Measurements from ENCODE around the gene AHSA1.

The AHSA1 gene

DNA sequence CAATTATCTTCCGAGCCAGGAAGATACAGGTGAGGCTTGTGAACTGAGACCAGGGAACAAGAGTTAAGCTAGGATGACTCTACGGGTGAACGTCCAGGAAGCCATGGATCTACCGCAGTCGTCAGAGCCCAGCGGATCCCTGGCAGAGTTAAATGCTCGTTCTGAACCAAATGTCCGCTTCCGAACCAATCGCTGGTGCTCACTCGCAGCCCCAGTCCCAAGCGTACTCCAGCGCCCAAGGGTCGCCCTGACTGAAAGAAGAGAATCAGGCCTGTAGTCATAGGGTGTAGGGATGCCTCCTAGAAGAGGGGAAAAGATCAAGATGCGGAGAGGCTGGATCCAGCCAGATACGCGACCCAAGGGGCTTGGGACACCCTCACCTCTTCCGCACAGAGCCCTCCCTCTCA is 775 bp upstream of the AHSA1 start:
- DNase-seq (ENCODE audit: low read depth): no peak
- TF ChIP-seq, protein P1, sequence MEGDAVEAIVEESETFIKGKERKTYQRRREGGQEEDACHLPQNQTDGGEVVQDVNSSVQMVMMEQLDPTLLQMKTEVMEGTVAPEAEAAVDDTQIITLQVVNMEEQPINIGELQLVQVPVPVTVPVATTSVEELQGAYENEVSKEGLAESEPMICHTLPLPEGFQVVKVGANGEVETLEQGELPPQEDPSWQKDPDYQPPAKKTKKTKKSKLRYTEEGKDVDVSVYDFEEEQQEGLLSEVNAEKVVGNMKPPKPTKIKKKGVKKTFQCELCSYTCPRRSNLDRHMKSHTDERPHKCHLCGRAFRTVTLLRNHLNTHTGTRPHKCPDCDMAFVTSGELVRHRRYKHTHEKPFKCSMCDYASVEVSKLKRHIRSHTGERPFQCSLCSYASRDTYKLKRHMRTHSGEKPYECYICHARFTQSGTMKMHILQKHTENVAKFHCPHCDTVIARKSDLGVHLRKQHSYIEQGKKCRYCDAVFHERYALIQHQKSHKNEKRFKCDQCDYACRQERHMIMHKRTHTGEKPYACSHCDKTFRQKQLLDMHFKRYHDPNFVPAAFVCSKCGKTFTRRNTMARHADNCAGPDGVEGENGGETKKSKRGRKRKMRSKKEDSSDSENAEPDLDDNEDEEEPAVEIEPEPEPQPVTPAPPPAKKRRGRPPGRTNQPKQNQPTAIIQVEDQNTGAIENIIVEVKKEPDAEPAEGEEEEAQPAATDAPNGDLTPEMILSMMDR (IDR thresholded peaks at IDR 0.05; ENCODE audit: insufficient read depth, low read depth, low read length, missing control alignments): no peak
- H3K4me3 ChIP-seq (ENCODE audit: low read depth, low read length): peak overlapping the region; percentile 77

DNA sequence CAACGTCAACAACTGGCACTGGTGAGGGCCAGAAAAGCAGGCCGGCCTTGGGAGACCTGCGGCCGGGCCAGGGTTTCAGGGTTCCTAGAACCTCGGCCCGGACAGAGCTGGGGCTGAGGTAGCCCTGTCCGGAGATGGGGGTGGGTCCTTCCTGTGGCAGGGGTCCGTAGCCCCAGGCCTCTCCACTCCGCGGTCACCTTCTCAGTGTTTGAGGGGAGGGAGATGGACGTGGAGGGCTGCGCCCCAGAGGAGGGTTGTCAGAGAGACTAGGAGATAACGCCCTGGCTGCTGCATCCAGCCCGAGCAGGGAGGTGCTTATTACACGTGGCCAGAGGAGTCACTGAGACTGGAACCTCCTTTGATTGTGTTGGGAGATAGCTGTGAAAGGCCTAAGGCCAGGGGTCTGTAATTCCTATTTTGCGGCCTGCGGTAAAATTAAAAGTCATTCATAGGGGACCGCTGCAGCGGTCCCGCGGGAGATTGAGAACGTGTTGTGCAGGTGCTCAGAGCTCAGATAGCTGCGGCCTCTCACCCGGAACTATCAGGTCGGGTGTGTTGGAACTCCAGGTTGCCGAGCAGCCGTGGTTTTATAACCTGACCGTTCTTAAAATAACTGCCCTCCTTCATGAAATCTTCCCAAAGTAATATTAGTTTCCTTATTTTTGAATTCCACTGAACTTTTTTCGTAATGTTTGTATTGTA is 507 bp downstream of the AHSA1 start:
- TF ChIP-seq, protein P1 (IDR thresholded peaks at IDR 0.05; ENCODE audit: insufficient read depth, low read depth, low read length, missing control alignments): no peak
- peak; percentile 49 for DNase-seq (ENCODE audit: low read depth)
- peak overlapping the region; percentile 77 for H3K4me3 ChIP-seq (ENCODE audit: low read depth, low read length)

DNA sequence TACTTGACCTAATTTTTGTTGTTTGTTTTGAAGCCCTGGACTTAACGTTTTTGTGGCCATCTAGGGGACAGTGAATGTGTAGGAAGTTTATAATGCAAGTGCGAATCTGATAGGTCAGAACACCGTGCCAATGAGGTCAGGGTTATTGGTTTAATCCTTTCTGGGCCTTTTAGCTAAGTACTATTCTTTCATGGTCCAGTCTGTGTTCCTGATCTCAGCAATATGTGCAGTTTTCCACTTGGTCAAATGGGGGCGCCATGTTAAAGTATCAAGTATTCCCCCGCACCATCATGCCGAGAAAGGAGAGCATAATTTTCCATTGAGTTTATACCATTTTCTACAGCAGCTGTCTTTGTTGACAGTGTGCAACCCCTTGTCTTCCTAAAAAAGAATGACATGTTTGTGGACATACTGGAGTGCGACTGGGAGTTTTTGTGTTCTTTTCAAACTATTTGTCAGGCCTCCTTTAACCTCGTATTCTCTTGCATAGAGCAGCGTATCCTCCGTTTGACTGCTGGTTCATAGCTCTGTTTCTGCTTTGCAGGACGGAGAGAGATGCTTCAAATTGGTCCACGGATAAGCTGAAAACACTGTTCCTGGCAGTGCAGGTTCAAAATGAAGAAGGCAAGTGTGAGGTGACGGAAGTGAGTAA is 1.3 kb downstream of the AHSA1 start:
- TF ChIP-seq, protein P1 (IDR thresholded peaks at IDR 0.05; ENCODE audit: insufficient read depth, low read depth, low read length, missing control alignments): peak; percentile 69
- peak; percentile 83 for DNase-seq (ENCODE audit: low read depth)
- peak overlapping the region; percentile 77 for H3K4me3 ChIP-seq (ENCODE audit: low read depth, low read length)

DNA sequence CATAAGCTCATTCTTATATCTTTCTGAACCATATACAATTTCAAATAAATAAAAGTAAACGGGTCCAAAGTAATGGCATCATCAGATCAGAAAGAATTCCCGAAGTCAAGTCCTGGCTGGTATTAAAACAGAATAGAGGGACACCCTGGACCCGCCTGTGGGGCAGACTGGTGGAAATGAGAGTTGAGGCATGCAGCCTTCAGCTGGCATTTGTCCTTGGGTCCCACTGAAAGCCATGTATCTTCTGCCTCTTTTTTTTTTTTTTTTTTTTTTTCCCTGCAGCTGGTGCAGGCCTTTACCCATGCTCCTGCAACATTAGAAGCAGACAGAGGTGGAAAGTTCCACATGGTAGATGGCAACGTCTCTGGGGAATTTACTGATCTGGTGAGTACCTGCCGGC is 9.9 kb downstream of the AHSA1 start:
- TF ChIP-seq, protein P1 (IDR thresholded peaks at IDR 0.05; ENCODE audit: insufficient read depth, low read depth, low read length, missing control alignments): no peak
- no peak overlapping the region for H3K4me3 ChIP-seq (ENCODE audit: low read depth, low read length)
- no peak for DNase-seq (ENCODE audit: low read depth)

DNA sequence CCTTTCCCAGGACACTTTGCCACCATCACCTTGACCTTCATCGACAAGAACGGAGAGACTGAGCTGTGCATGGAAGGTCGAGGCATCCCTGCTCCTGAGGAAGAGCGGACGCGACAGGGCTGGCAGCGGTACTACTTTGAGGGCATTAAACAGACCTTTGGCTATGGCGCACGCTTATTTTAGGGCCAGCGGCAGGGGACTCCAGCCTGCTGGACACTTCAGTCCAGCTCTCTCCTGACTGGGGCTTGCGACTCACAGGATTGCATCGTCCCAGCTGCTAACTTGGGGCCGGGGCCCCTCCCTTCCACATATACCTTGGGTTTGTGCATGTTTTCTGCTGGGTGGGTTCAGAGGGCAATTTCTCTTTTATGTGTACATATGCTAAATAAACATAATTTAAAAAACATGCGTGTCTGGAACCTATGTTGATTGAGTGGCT is 11.2 kb downstream of the AHSA1 start:
- no peak for DNase-seq (ENCODE audit: low read depth)
- TF ChIP-seq, protein P1 (IDR thresholded peaks at IDR 0.05; ENCODE audit: insufficient read depth, low read depth, low read length, missing control alignments): no peak
- H3K4me3 ChIP-seq (ENCODE audit: low read depth, low read length): no peak overlapping the region

DNA sequence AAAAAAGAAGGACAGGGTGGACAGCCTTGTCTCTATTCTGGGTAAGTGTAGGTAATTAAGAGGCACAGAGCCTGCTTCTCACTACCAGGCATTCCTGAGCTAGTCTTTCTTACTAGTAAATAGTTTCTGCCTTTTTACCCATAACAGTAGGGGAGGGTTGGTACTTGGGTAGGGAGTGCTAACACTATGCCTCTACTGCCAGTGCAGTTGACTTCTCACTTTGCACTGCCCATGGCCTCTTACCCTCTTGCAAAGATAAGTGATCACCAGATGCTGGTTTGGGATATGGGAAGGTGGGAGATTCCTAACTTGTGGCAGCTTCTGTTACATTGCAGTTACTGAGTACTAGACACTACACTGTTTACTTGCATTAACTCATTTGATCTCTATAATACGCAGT is 11.6 kb downstream of the AHSA1 start:
- no peak for DNase-seq (ENCODE audit: low read depth)
- no peak overlapping the region for H3K4me3 ChIP-seq (ENCODE audit: low read depth, low read length)
- TF ChIP-seq, protein P1 (IDR thresholded peaks at IDR 0.05; ENCODE audit: insufficient read depth, low read depth, low read length, missing control alignments): no peak

All from GM12865 (cell line).